GM21381 (cell line): ENCODE data around the gene PPFIBP2.

Source experiments
- ATAC-seq: cut with Tn5 transposase; IDR thresholded peaks from one replicate; pipeline ENCODE4 v1.9.1; 2021; ENCODE audit warnings: mild to moderate bottlenecking, moderate library complexity; ENCODE audit not compliant: unreplicated experiment

Gene PPFIBP2

GRCh38 chr11:7513234-7514098, at the start of gene PPFIBP2:
Gene PPFIBP2, plus strand, starts transcription at chr11:7513999. Its CDS starts 35,477 bp downstream, at chr11:7549476.
- ATAC-seq: peak; percentile 67

- peak; percentile 85 for ATAC-seq
Observed at GRCh38 chr11:7467652-7468051, 46.1 kb upstream of the PPFIBP2 start.

- ATAC-seq: no peak
Observed at GRCh38 chr11:7469351-7469865, 44.4 kb upstream of the PPFIBP2 start.

GRCh38 chr11:7471071-7471470, 42.7 kb upstream of the PPFIBP2 start:
- no peak for ATAC-seq

- peak; percentile 83 for ATAC-seq
Observed at GRCh38 chr11:7473717-7474116, 40.1 kb upstream of the PPFIBP2 start.

- no peak for ATAC-seq
Observed at GRCh38 chr11:7480113-7480512, 33.7 kb upstream of the PPFIBP2 start.

- ATAC-seq: no peak
Observed at GRCh38 chr11:7484131-7484530, 29.7 kb upstream of the PPFIBP2 start.

- ATAC-seq: no peak
Observed at GRCh38 chr11:7484645-7485044, 29.2 kb upstream of the PPFIBP2 start.

- ATAC-seq: no peak
Observed at GRCh38 chr11:7485186-7486097, 28.4 kb upstream of the PPFIBP2 start, which contains the start of gene OLFML1. Gene OLFML1, plus strand, starts transcription at chr11:7485506. Its CDS starts 370 bp downstream, at chr11:7485876.

- no peak for ATAC-seq
Observed at GRCh38 chr11:7486098-7486780, 27.6 kb upstream of the PPFIBP2 start.

- no peak for ATAC-seq
Observed at GRCh38 chr11:7486781-7487140, 27.0 kb upstream of the PPFIBP2 start.

GRCh38 chr11:7487360-7487759, 26.4 kb upstream of the PPFIBP2 start:
- no peak for ATAC-seq

GRCh38 chr11:7488681-7489080, 25.1 kb upstream of the PPFIBP2 start:
- no peak for ATAC-seq

GRCh38 chr11:7489376-7489775, 24.4 kb upstream of the PPFIBP2 start:
- no peak for ATAC-seq

- ATAC-seq: no peak
Observed at GRCh38 chr11:7490054-7490453, 23.7 kb upstream of the PPFIBP2 start.

GRCh38 chr11:7490535-7490934, 23.3 kb upstream of the PPFIBP2 start:
- ATAC-seq: no peak

GRCh38 chr11:7492253-7492652, 21.5 kb upstream of the PPFIBP2 start:
- ATAC-seq: no peak

- no peak for ATAC-seq
Observed at GRCh38 chr11:7493670-7494069, 20.1 kb upstream of the PPFIBP2 start.

- ATAC-seq: no peak
Observed at GRCh38 chr11:7494086-7494745, 19.6 kb upstream of the PPFIBP2 start.

GRCh38 chr11:7495882-7496551, 17.8 kb upstream of the PPFIBP2 start:
- peak; percentile 94 for ATAC-seq
